HCT116 (cell line): ENCODE results near the gene ST3GAL6. TPM values are rescaled to one million over a fixed set of nuclear protein-coding genes. Genes with fewer than 3 reads are reported as not detected.

Source experiments
- ATAC-seq: fragments of 200-7000 bp; cut with Tn5 transposase; 2 replicates; pipeline ENCODE4 v1.9.1; 2020; ENCODE audit warnings: mild to moderate bottlenecking, moderate library complexity
- BruUV-seq: library from RNA; stranded (reverse); fragments of 400-500 nt; replicated peaks from 2 replicates; lab custom pipeline; 2021; lab: Mats Ljungman, UMichigan
- CTCF ChIA-PET: fragments of 300-600 bp; sonication (Branson Sonifier 250); formaldehyde crosslinking; loops from one replicate; lab custom pipeline; 2021; ENCODE audit warnings: antibody characterized with exemption; lab: Charles Lee
- POLR2A ChIA-PET: fragments of 300-600, 350-600 bp; sonication (Branson Sonifier 250); formaldehyde crosslinking; loops from one replicate; lab custom pipeline; 2021; ENCODE audit warnings: antibody characterized with exemption; lab: Charles Lee
- RAD21 ChIA-PET, 2 experiments: fragments of 300-600 bp; sonication (Branson Sonifier 250); formaldehyde crosslinking; loops; one replicate each; lab custom pipeline; 2023; ENCODE audit warnings: low total read pairs in 2 of 2; ENCODE audit not compliant: uncharacterized antibody in 2 of 2, unreplicated experiment in 2 of 2, low non-redundant PET in 1 of 2; lab: Charles Lee
- DNase-seq: peaks from one replicate; pipeline ENCODE4 v3.0.0-alpha.2; 2010; ENCODE audit warnings: low read depth, low spot score
- H2AFZ ChIP-seq: fragments of 200-600 bp; shearing (Covaris generic), sonication (generic); 2 replicates; pipeline ENCODE4 v1.6.1; 2017; ENCODE audit warnings: low read depth, mixed run types, mixed read lengths, antibody characterized with exemption, low read length; ENCODE audit not compliant: poor library complexity, severe bottlenecking
- H3K27ac ChIP-seq: 2 replicates; pipeline ENCODE4 v1.5.1; 2012; ENCODE audit warnings: low read depth, low read length
- H3K27me3 ChIP-seq: fragments of 200-600 bp; sonication (generic); 2 replicates; pipeline ENCODE4 v1.6.1; 2016; ENCODE audit warnings: mixed run types, low read length, mixed read lengths; ENCODE audit not compliant: insufficient read depth
- H3K36me3 ChIP-seq, 2 experiments: fragments of 200-500 bp in 1 of 2; fragments of 200-600 bp in 1 of 2; sonication (Bioruptor generic) in 1 of 2; sonication (generic) in 1 of 2; 2 replicates each; pipeline versions ENCODE4 v1.5.1 to v1.6.1; 2014 to 2016; ENCODE audit warnings: low read length in 2 of 2, inconsistent platforms in 1 of 2, mixed read lengths in 1 of 2, mixed run types in 1 of 2; ENCODE audit not compliant: insufficient read depth in 2 of 2, control insufficient read depth in 1 of 2
- H3K4me1 ChIP-seq, 2 experiments: fragments of 200-600 bp in 1 of 2; sonication (generic) in 1 of 2; 2 replicates each; pipeline versions ENCODE4 v1.5.1 to v1.6.1; 2012 to 2017; ENCODE audit warnings: low read length in 2 of 2, inconsistent platforms in 1 of 2, mild to moderate bottlenecking in 1 of 2, mixed read lengths in 1 of 2, mixed run types in 1 of 2, moderate library complexity in 1 of 2; ENCODE audit not compliant: insufficient read depth in 2 of 2, control insufficient read depth in 1 of 2
- H3K4me2 ChIP-seq: fragments of 200-600 bp; sonication (generic); 2 replicates; pipeline ENCODE4 v1.6.1; 2017; ENCODE audit warnings: mixed run types, low read length, mixed read lengths
- H3K4me3 ChIP-seq, 2 experiments: fragments of 200-600 bp in 1 of 2; sonication (generic) in 1 of 2; replicated peaks in 1 of 2; 2 replicates each; pipeline ENCODE4 v1.5.1; 2011 to 2016; ENCODE audit warnings: low read length in 2 of 2, control low read depth in 1 of 2, low read depth in 1 of 2, mild to moderate bottlenecking in 1 of 2, mixed read lengths in 1 of 2, mixed run types in 1 of 2
- H3K79me2 ChIP-seq: fragments of 200-600 bp; sonication (generic); 2 replicates; pipeline ENCODE4 v1.6.1; 2017; ENCODE audit warnings: mild to moderate bottlenecking, mixed run types, low read length, moderate library complexity, mixed read lengths; ENCODE audit not compliant: insufficient read depth
- H3K9ac ChIP-seq: fragments of 200-600 bp; sonication (generic); 2 replicates; pipeline ENCODE4 v1.6.1; 2016; ENCODE audit warnings: low read length, mixed read lengths
- H3K9me2 ChIP-seq: fragments of 200-600 bp; sonication (generic), shearing (Covaris generic); 2 replicates; pipeline ENCODE4 v1.6.1; 2017; ENCODE audit warnings: mixed run types, mild to moderate bottlenecking, moderate library complexity; ENCODE audit not compliant: insufficient read depth
- H3K9me3 ChIP-seq, 2 experiments: fragments of 200-500 bp in 1 of 2; fragments of 200-600 bp in 1 of 2; sonication (Bioruptor generic) in 1 of 2; sonication (generic) in 1 of 2; 2 replicates each; pipeline ENCODE4 v1.6.1; 2014 to 2017; ENCODE audit warnings: low read length in 2 of 2, mixed read lengths in 2 of 2, inconsistent platforms in 1 of 2, low read depth in 1 of 2, mild to moderate bottlenecking in 1 of 2, mixed run types in 1 of 2, moderate library complexity in 1 of 2; ENCODE audit not compliant: control insufficient read depth in 1 of 2, insufficient read depth in 1 of 2
- H4K20me1 ChIP-seq: fragments of 200-600 bp; sonication (generic), shearing (Covaris generic); 2 replicates; pipeline ENCODE4 v1.6.1; 2017; ENCODE audit warnings: mixed run types, mild to moderate bottlenecking, moderate library complexity; ENCODE audit not compliant: insufficient read depth
- CBX3 ChIP-seq: IDR thresholded peaks from 2 replicates; pipeline ENCODE4 v1.6.1; 2012; ENCODE audit warnings: low read depth
- CEBPB ChIP-seq: IDR thresholded peaks from 2 replicates; pipeline ENCODE4 v1.6.1; 2012; ENCODE audit warnings: low read depth
- EGR1 ChIP-seq: IDR thresholded peaks from 2 replicates; pipeline ENCODE4 v1.6.1; 2012; ENCODE audit warnings: low read depth
- EZH2 ChIP-seq: fragments of 200-600 bp; sonication (generic); IDR thresholded peaks from 2 replicates; pipeline ENCODE4 v1.6.1; 2017; ENCODE audit warnings: antibody characterized with exemption, mixed run types
- EZH2phosphoT487 ChIP-seq: fragments of 200-600 bp; IDR thresholded peaks from 2 replicates; pipeline ENCODE4 v1.6.1; 2018; ENCODE audit warnings: antibody characterized with exemption, borderline replicate concordance
- POLR2A ChIP-seq: IDR thresholded peaks from 2 replicates; pipeline ENCODE4 v1.7.0; 2011; ENCODE audit warnings: borderline replicate concordance; ENCODE audit not compliant: insufficient read depth, insufficient read length; ENCODE audit errors: extremely low read depth
- REST ChIP-seq: IDR thresholded peaks from 2 replicates; pipeline ENCODE4 v1.6.1; 2012; ENCODE audit warnings: low read depth
- SIN3A ChIP-seq: IDR thresholded peaks from 2 replicates; pipeline ENCODE4 v1.6.1; 2012; ENCODE audit warnings: low read depth
- SRF ChIP-seq: IDR thresholded peaks from 2 replicates; pipeline ENCODE4 v1.6.1; 2012; ENCODE audit warnings: low read depth
- TCF7L2 ChIP-seq: IDR thresholded peaks from 2 replicates; pipeline ENCODE4 v1.7.0; 2011; ENCODE audit warnings: borderline replicate concordance, inconsistent platforms; ENCODE audit not compliant: insufficient read depth, insufficient read length; ENCODE audit errors: extremely low read depth
- YY1 ChIP-seq: IDR thresholded peaks from 2 replicates; pipeline ENCODE4 v1.6.1; 2011; ENCODE audit warnings: low read length, low read depth, moderate library complexity, mild to moderate bottlenecking; ENCODE audit not compliant: insufficient replicate concordance; ENCODE audit errors: extremely low read depth
- intact Hi-C: fragments of 100-400 bp; cut with micrococcal nuclease; formaldehyde crosslinking; loops from 2 replicates; pipeline ENCODE4 v1.10.0; 2022
- total RNA-seq: library from RNA; stranded (reverse); gene quantifications from one replicate; pipeline ENCODE4 v1.2.1, GENCODE V29; 2021; ENCODE audit not compliant: unreplicated experiment

The ST3GAL6 gene
- total RNA-seq, 1 experiment from 2014 or later = 10.6 TPM

- Histone ChIP-seq H3K9ac (no peak overlapping the region), H3K9me2 (no peaks in the 10 kb centered on the region), H3K36me3 (no peaks in the 10 kb centered on the region), H3K27ac (no peak overlapping the region), H3K4me1 (no peaks in the 10 kb centered on the region), H2AFZ (no peak overlapping the region), H4K20me1 (no peaks in the 10 kb centered on the region), H3K4me2 (no peak overlapping the region), H3K9me3 (no peaks in the 10 kb centered on the region), H3K79me2 (no peaks in the 10 kb centered on the region), H3K4me3 (no peak overlapping the region), H3K27me3 (no peaks in the 10 kb centered on the region)
- ATAC-seq (no peak), DNase-seq (no peak)
- no TSS peak for BruUV-seq
- intact Hi-C loops = no loop called here
- TF ChIP-seq TCF7L2 (no peak), YY1 (no peak), POLR2A (no peak), EZH2phosphoT487 (no peak), CBX3 (no peak), CEBPB (no peak), SRF (no peak), EGR1 (no peak), EZH2 (no peak)
- POLR2A ChIA-PET = no interaction called here
- CTCF ChIA-PET = interaction anchor here (0.6 kb wide), 1 partner anchor 29 kb away, joined by 3 read pairs; no protein-coding TSS in a partner anchor
- RAD21 ChIA-PET = no interaction called here
Measured at GRCh38 chr3:98718730-98719129, 44.4 kb upstream of the ST3GAL6 start.

- no peak for TF ChIP-seq SIN3A
- TF ChIP-seq REST = no peak
- H3K36me3 ChIP-seq = no peaks in the 10 kb centered on the region
- RAD21 ChIA-PET = no interaction called here
- no peak overlapping the region for H3K27ac ChIP-seq
- H3K4me3 ChIP-seq = no peak overlapping the region
- H3K4me1 ChIP-seq = no peaks in the 10 kb centered on the region
- H2AFZ ChIP-seq = no peak overlapping the region
- H3K9ac ChIP-seq = no peak overlapping the region
- no peak overlapping the region for H3K4me2 ChIP-seq
- POLR2A ChIA-PET = interaction anchor here (0.6 to 1.9 kb wide), 2 partner anchors 10 to 17 kb away, joined by 3 to 6 read pairs; no protein-coding TSS in a partner anchor
- H4K20me1 ChIP-seq = no peaks in the 10 kb centered on the region
- H3K9me3 ChIP-seq = no peaks in the 10 kb centered on the region
- DNase-seq (no peak), ATAC-seq (no peak)
- BruUV-seq = no TSS peak
- H3K27me3 ChIP-seq = no peaks in the 10 kb centered on the region
- intact Hi-C loops = no loop called here
- H3K79me2 ChIP-seq = no peaks in the 10 kb centered on the region
- CTCF ChIA-PET = no interaction called here
- H3K9me2 ChIP-seq = no peaks in the 10 kb centered on the region
Measured at GRCh38 chr3:98721776-98722175, 41.4 kb upstream of the ST3GAL6 start.
